SK-N-SH treated with all-trans-retinoic acid at 6 μM for 48 hours (cell line): Measurements from ENCODE around the gene RIPOR3.

Experiments
- ARNTL ChIP-seq: fragments of 450-650 bp; formaldehyde crosslinking; IDR thresholded peaks from 2 replicates; pipeline ENCODE4 v1.5.0; 2020; ENCODE audit warnings: low read depth, mild to moderate bottlenecking, moderate library complexity, borderline replicate concordance
- ESRRG ChIP-seq: fragments of 250-450 bp; sonication (Bioruptor Pico); IDR thresholded peaks from 2 replicates; pipeline ENCODE4 v1.6.1; 2021; ENCODE audit warnings: mild to moderate bottlenecking
- ISL1 ChIP-seq: fragments of 250-450 bp; sonication (Bioruptor Pico); IDR thresholded peaks from 2 replicates; pipeline ENCODE4 v2.1.2; 2022; ENCODE audit warnings: mild to moderate bottlenecking, moderate library complexity
- OSR1 ChIP-seq: fragments of 250-450 bp; sonication (Bioruptor Pico); IDR thresholded peaks from 2 replicates; pipeline ENCODE4 v1.8.0; 2022; ENCODE audit warnings: moderate library complexity, mild to moderate bottlenecking, inconsistent platforms
- RARB ChIP-seq: fragments of 250-450 bp; sonication (Bioruptor Pico); IDR thresholded peaks from 2 replicates; pipeline ENCODE4 v1.8.0; 2021; ENCODE audit warnings: mild to moderate bottlenecking, moderate library complexity
- SNAI2 ChIP-seq: fragments of 250-450 bp; sonication (Bioruptor Pico); IDR thresholded peaks from 2 replicates; pipeline ENCODE4 v1.5.0; 2020; ENCODE audit warnings: mild to moderate bottlenecking, moderate library complexity
- TCF4 ChIP-seq: fragments of 250-450 bp; sonication (Bioruptor Pico); IDR thresholded peaks from 2 replicates; pipeline ENCODE4 v1.8.0; 2021; ENCODE audit warnings: mild to moderate bottlenecking, moderate library complexity, borderline replicate concordance
- ZC3H10 ChIP-seq: fragments of 250-450 bp; sonication (Bioruptor Pico); IDR thresholded peaks from 2 replicates; pipeline ENCODE4 v1.5.1; 2021; ENCODE audit warnings: mild to moderate bottlenecking, moderate library complexity
- ZFP3 ChIP-seq: fragments of 250-450 bp; sonication (Bioruptor Pico); IDR thresholded peaks from 2 replicates; pipeline ENCODE4 v1.5.0; 2020; ENCODE audit warnings: mild to moderate bottlenecking, moderate library complexity
- ZNF70 ChIP-seq: fragments of 450-650 bp; formaldehyde crosslinking; IDR thresholded peaks from 2 replicates; pipeline ENCODE4 v1.5.0; 2020; ENCODE audit warnings: mild to moderate bottlenecking, moderate library complexity

DNA sequence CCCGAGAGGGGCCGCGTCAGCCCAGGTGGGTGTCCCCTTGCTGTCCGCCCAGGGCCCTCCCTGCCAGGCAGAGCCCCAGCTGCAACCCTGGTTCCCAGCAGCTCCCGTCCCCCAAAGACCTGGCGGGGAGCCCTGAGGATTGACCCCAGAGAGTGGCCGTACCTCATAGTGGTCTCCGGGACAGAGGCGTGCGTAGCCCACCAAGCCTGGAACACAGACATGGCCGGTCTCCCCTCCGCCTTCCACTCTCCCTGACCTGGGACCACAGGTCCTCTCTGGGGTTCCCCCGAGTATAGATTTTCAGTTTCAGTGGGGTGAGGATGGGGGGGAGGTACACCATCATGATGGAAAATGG lies 82.6 kb downstream of the RIPOR3 start:
- TF ChIP-seq ISL1: no peak
- TF ChIP-seq ZNF70 (CRISPR knock-in tag): no peak
- no peak for TF ChIP-seq SNAI2 (CRISPR knock-in tag)
- TF ChIP-seq OSR1 (CRISPR knock-in tag): no peak
- no peak for TF ChIP-seq ZFP3
- TF ChIP-seq ZC3H10 (CRISPR knock-in tag): no peak
- no peak for TF ChIP-seq ARNTL (CRISPR knock-in tag)
- no peak for TF ChIP-seq RARB
- no peak for TF ChIP-seq TCF4 (CRISPR knock-in tag)
- TF ChIP-seq ESRRG: no peak
